ENCODE measurements around the gene MTHFD2L. TPM values are rescaled to one million over a fixed set of nuclear protein-coding genes. Genes with fewer than 3 reads are reported as not detected.

MTHFD2L gene
- total and polyA plus RNA-seq, 2 of the 8 experiments (the other 6 are each of a cell fraction or from before 2014, with no cell fraction given) = 5.4 to 15.0 TPM

DNA sequence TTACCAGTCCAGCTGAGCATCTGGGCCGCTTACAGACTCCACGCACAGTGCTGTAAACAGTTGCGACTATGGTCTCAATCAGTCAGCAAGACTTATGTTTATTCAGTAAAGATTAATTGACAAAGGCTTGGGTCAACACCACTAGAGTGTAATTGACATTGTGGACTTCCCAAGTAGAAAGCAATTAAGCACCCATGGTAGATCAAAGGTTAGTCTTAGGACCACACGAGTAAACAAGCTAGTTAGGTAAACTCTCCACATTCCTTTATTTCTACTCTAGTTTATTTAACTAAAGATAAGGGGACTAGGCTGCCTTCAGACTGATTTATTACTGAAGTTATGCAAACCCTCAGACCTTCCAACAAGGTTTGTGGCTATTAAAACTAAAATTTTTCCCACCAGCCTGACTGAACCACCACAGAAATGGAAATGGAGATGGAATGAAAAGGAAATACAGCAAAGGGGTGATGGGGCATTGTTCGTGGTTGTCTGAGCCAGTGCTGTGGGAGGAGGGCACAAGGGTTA, 44.2 kb downstream of the MTHFD2L start:
- Histone ChIP-seq H4K20me1 (replicated peaks in 1 of 2; ENCODE audit: control insufficient read depth in 1 of 2, insufficient read depth in 2 of 2, low read length in 2 of 2) (no peaks in the 10 kb centered on the region), H3K27ac (ENCODE audit: low read depth, low read length) (no peak overlapping the region), H3K9me3 (ENCODE audit: insufficient read depth in 2 of 2, low read depth in 1 of 2, low read length in 1 of 2) (no peaks in the 10 kb centered on the region), H3K79me1 (ENCODE audit: low read depth, low read length) (no peaks in the 10 kb centered on the region), H2AFZ (ENCODE audit: low read length) (no peak overlapping the region), H3K36me3 (ENCODE audit: control insufficient read depth in 2 of 4, insufficient read depth in 4 of 4, low read length in 3 of 4) (no peaks in the 10 kb centered on the region), H2BK20ac (ENCODE audit: low read length) (no peak overlapping the region), H2BK12ac (ENCODE audit: low read depth, low read length) (no peak overlapping the region), H3K23ac (ENCODE audit: insufficient read length) (no peak overlapping the region), H3K9ac (replicated peaks in 1 of 4; ENCODE audit: extremely low read depth in 1 of 4, low read depth in 3 of 4, low read length in 3 of 4) (no peak overlapping the region), H2BK15ac (ENCODE audit: low read length) (no peak overlapping the region), H4K91ac (replicated peaks; ENCODE audit: insufficient read length, low read length) (no peak overlapping the region), H3K18ac (ENCODE audit: extremely low read depth, low read length) (no peak overlapping the region), H3K56ac (replicated peaks; ENCODE audit: insufficient read length, low read depth, low read length) (no peak overlapping the region), H3K79me2 (ENCODE audit: control insufficient read depth in 1 of 2, insufficient read depth in 2 of 2, low read length in 2 of 2) (no peaks in the 10 kb centered on the region), H3K4me1 (replicated peaks in 1 of 4; ENCODE audit: control insufficient read depth in 3 of 4, insufficient read depth in 4 of 4, low read length in 3 of 4) (peaks cover 0 to 3% (median 0%) of the 10 kb centered on the region in 4 experiments; a peak in 1 of 7 replicates), H3K23me2 (ENCODE audit: low read depth, low read length) (no peaks in the 10 kb centered on the region), H3K4ac (replicated peaks; ENCODE audit: insufficient read length, low read depth, low read length) (no peak overlapping the region), H2BK120ac (replicated peaks; ENCODE audit: low read depth, low read length) (no peak overlapping the region), H3K4me2 (ENCODE audit: insufficient read depth in 1 of 2, low read depth in 2 of 2, low read length in 2 of 2) (no peak overlapping the region), H4K8ac (ENCODE audit: extremely low read depth, insufficient read depth, low read length) (no peak overlapping the region), H2BK5ac (ENCODE audit: low read depth, low read length) (no peak overlapping the region), H3K14ac (ENCODE audit: insufficient read length) (no peak overlapping the region), H4K5ac (ENCODE audit: insufficient read length, low read depth, low read length) (no peak overlapping the region), H3K4me3 (ENCODE audit: extremely low read depth in 1 of 4, insufficient read depth in 2 of 4, low read depth in 3 of 4, low read length in 4 of 4) (no peak overlapping the region), H3K27me3 (replicated peaks in 1 of 4; ENCODE audit: control insufficient read depth in 3 of 4, extremely low read depth in 1 of 4, insufficient read depth in 3 of 4, low read length in 3 of 4) (no peaks in the 10 kb centered on the region), H2AK5ac (ENCODE audit: low read depth, low read length) (no peak overlapping the region)
- POLR2A ChIA-PET (ENCODE audit: partially characterized antibody) = no interaction called here
- no peak for DNase-seq (ENCODE audit: low read depth in 1 of 2, low spot score in 2 of 2)
- WGBS, 2 experiments (ENCODE audit: extremely low coverage in 1 of 2, insufficient coverage in 1 of 2, insufficient read length in 1 of 2, insufficient replicate concordance in 2 of 2, low coverage in 1 of 2, low lambda C conversion rate in 2 of 2, missing lambda C conversion rate in 1 of 2) = 80% methylated on average over 5 of the region's 5 CpGs; no CpG with 5 or more reads in 1 of the 2 experiments
- CTCF ChIA-PET (ENCODE audit: partially characterized antibody) = interaction anchor here (0.8 to 2.5 kb wide), 3 partner anchors 13 to 26 kb away, joined by 3 to 6 read pairs (median 3); no protein-coding TSS in a partner anchor
- FAIRE-seq = no peak
- TF ChIP-seq RFX5 (IDR thresholded peaks at IDR 0.05; ENCODE audit: borderline replicate concordance, low read depth, low read length) = no peak
- no peak for TF ChIP-seq CREB1 (IDR thresholded peaks at IDR 0.05)
- no peak for TF ChIP-seq KDM4A (IDR thresholded peaks at IDR 0.05; ENCODE audit: low read depth, low read length, severe bottlenecking)
- TF ChIP-seq MAFK (IDR thresholded peaks at IDR 0.05; ENCODE audit: low read depth, low read length) = no peak
- TF ChIP-seq TBP (IDR thresholded peaks at IDR 0.05; ENCODE audit: low read depth, low read length) = no peak
- TF ChIP-seq CBX8 (IDR thresholded peaks at IDR 0.05; ENCODE audit: borderline replicate concordance, low read depth, low read length) = no peak
- no peak for TF ChIP-seq SIX5 (IDR thresholded peaks at IDR 0.05; ENCODE audit: low read depth, low read length)

Data from H1 (cell line).